ENCODE data around the gene GTF3C4.
A peak's percentile ranks its signal among the peaks of the same experiment; 100 is the strongest.

Gene GTF3C4, protein sequence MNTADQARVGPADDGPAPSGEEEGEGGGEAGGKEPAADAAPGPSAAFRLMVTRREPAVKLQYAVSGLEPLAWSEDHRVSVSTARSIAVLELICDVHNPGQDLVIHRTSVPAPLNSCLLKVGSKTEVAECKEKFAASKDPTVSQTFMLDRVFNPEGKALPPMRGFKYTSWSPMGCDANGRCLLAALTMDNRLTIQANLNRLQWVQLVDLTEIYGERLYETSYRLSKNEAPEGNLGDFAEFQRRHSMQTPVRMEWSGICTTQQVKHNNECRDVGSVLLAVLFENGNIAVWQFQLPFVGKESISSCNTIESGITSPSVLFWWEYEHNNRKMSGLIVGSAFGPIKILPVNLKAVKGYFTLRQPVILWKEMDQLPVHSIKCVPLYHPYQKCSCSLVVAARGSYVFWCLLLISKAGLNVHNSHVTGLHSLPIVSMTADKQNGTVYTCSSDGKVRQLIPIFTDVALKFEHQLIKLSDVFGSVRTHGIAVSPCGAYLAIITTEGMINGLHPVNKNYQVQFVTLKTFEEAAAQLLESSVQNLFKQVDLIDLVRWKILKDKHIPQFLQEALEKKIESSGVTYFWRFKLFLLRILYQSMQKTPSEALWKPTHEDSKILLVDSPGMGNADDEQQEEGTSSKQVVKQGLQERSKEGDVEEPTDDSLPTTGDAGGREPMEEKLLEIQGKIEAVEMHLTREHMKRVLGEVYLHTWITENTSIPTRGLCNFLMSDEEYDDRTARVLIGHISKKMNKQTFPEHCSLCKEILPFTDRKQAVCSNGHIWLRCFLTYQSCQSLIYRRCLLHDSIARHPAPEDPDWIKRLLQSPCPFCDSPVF
- 28.2 to 77.3 (median 58.0) reads per million in 9 experiments for total RNA-seq

DNA sequence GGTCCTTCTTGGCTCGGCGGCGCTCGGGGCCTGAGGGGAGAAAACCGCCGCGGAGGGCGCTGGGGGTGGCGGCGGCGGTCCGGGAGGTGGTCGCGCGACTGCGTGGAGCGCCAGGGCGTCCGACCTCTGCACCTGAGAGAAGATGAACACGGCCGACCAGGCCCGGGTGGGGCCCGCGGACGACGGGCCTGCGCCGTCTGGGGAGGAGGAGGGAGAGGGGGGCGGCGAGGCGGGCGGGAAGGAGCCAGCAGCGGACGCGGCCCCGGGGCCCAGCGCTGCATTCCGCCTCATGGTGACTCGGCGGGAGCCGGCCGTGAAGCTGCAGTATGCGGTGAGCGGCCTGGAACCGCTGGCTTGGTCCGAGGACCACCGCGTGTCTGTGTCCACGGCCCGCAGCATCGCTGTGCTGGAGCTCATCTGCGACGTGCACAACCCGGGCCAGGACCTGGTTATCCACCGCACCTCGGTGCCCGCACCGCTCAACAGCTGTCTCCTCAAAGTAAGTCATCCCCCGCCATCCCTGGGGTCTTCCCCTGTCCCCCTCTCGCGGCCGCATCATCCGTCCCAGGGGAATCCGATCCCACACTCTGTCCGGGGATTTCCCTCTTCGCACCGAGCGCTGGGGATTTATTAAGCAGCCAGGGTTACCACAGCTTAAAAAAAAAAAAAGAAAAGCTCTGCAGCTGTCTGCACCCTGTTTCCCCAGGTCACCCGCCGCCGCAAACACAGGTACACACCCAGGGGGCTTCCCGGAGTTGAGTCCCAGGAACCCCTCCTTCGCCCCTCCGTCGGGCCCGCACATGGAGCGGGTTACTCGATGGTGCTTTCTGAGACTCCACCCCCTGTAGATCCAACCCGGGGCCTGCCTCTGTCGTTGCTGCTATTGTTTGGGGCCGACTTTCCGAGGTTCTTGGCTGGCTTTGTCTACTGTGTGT lies at the start of gene GTF3C4:
Gene GTF3C4, plus strand, starts transcription at position 8 of the 935 bp plus-strand sequence. Its CDS starts 135 bp downstream, at position 143.
- H3K4me3 Mint-ChIP-seq = peak within 1 kb of the TSS; percentile 92 to 95
- ATAC-seq (replicated peaks) = peak; percentile 56
- no peaks in the 10 kb centered on the region for H3K9me3 Mint-ChIP-seq
- H3K4me1 Mint-ChIP-seq (ENCODE audit: low read depth in 2 of 2) = peaks cover 39 to 56% of the 10 kb centered on the region in 2 donors
- peak; percentile 54 to 70 (median 70) for DNase-seq
- peak within 1 kb of the TSS; percentile 96 to 98 for H3K27ac Mint-ChIP-seq
- peaks cover 21% of the 10 kb centered on the region for H3K36me3 Mint-ChIP-seq (ENCODE audit: insufficient read depth)
- H3K27me3 Mint-ChIP-seq = no peaks in the 10 kb centered on the region

- no peaks in the 10 kb centered on the region for H3K9me3 Mint-ChIP-seq
- peaks cover 2 to 3% of the 10 kb centered on the region in 2 donors for H3K4me1 Mint-ChIP-seq (ENCODE audit: low read depth in 2 of 2)
- peaks cover 52% of the 10 kb centered on the region for H3K36me3 Mint-ChIP-seq (ENCODE audit: insufficient read depth)
- no peak overlapping the region for H3K4me3 Mint-ChIP-seq
- no peak overlapping the region for H3K27ac Mint-ChIP-seq
- ATAC-seq (replicated peaks) (no peak), DNase-seq (no peak)
- no peaks in the 10 kb centered on the region for H3K27me3 Mint-ChIP-seq
Measured at GRCh38 chr9:132622159-132622558, 48.1 kb upstream of the GTF3C4 start.

GRCh38 chr9:132626285-132626684 lies 44.0 kb upstream of the GTF3C4 start:
- H3K36me3 Mint-ChIP-seq (ENCODE audit: insufficient read depth) = peaks cover 53% of the 10 kb centered on the region
- no peak overlapping the region for H3K27ac Mint-ChIP-seq
- ATAC-seq (replicated peaks) = no peak
- no peak overlapping the region for H3K4me3 Mint-ChIP-seq
- peaks cover 0 to 2% of the 10 kb centered on the region in 2 donors for H3K4me1 Mint-ChIP-seq (ENCODE audit: low read depth in 2 of 2)
- no peak for DNase-seq
- no peaks in the 10 kb centered on the region for H3K9me3 Mint-ChIP-seq
- H3K27me3 Mint-ChIP-seq = no peaks in the 10 kb centered on the region

DNA sequence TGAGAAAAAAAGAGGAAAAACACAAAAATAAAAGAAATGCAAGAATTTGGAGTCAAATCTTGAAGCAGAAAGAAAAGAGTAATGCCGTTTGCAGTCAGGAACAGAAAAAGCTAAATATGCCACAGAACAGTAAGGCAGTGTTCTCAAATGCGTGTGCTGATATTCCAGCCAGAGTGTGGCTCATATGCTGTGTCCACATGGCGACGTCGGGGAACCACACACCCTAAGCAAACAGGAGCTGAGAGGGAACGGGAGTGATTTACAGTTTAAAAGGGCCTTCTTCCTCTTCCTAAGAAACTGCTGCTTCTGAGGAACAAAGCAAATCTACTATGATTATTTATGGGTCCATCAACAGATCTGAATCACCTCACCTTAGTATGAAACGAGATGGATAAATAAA lies 43.2 kb upstream of the GTF3C4 start:
- Mint-ChIP-seq H3K4me1 (ENCODE audit: low read depth in 2 of 2) (peaks cover 0 to 2% of the 10 kb centered on the region in 2 donors), H3K9me3 (no peaks in the 10 kb centered on the region), H3K27ac (no peak overlapping the region), H3K27me3 (no peaks in the 10 kb centered on the region), H3K4me3 (no peak overlapping the region), H3K36me3 (ENCODE audit: insufficient read depth) (peaks cover 53% of the 10 kb centered on the region)
- DNase-seq (no peak), ATAC-seq (replicated peaks) (no peak)

GRCh38 chr9:132627594-132627993 lies 42.7 kb upstream of the GTF3C4 start:
- Mint-ChIP-seq H3K27ac (no peak overlapping the region), H3K4me1 (ENCODE audit: low read depth in 2 of 2) (peaks cover 0 to 2% of the 10 kb centered on the region in 2 donors), H3K36me3 (ENCODE audit: insufficient read depth) (peaks cover 53% of the 10 kb centered on the region), H3K4me3 (no peak overlapping the region), H3K9me3 (no peaks in the 10 kb centered on the region), H3K27me3 (no peaks in the 10 kb centered on the region)
- ATAC-seq (replicated peaks) (no peak), DNase-seq (no peak)

DNA sequence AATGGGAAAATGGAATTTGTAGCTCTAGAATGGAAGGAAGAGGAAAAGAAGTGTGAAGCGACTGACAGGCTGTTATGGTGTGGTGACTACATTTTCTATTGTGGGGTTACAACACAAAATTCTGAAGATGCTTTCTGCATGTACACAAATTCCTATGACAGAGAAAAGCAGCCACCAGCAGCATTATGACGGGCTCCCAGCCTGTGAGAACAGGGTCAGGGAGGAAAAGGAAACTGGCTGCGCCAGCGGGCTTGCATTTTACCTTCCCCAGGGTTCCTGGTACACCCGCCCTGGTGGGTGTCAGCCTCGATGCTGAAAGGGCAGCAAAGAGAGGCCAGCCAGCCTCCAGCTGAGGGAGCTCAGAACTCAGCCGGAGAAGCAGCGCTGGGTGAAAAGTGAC lies 41.5 kb upstream of the GTF3C4 start:
- peaks cover 47% of the 10 kb centered on the region for H3K36me3 Mint-ChIP-seq (ENCODE audit: insufficient read depth)
- H3K27me3 Mint-ChIP-seq = no peaks in the 10 kb centered on the region
- H3K4me1 Mint-ChIP-seq (ENCODE audit: low read depth in 2 of 2) = peaks cover 0 to 2% of the 10 kb centered on the region in 2 donors
- ATAC-seq (replicated peaks) (no peak), DNase-seq (no peak)
- H3K27ac Mint-ChIP-seq = no peak overlapping the region
- H3K9me3 Mint-ChIP-seq = no peaks in the 10 kb centered on the region
- no peak overlapping the region for H3K4me3 Mint-ChIP-seq

- Mint-ChIP-seq H3K27me3 (no peaks in the 10 kb centered on the region), H3K36me3 (ENCODE audit: insufficient read depth) (peaks cover 44% of the 10 kb centered on the region), H3K4me1 (ENCODE audit: low read depth in 2 of 2) (peaks cover 0 to 2% of the 10 kb centered on the region in 2 donors), H3K9me3 (no peaks in the 10 kb centered on the region), H3K4me3 (no peak overlapping the region), H3K27ac (no peak overlapping the region)
- ATAC-seq (replicated peaks) = no peak
- no peak for DNase-seq
Measured at GRCh38 chr9:132630116-132630515, 40.1 kb upstream of the GTF3C4 start.

DNA sequence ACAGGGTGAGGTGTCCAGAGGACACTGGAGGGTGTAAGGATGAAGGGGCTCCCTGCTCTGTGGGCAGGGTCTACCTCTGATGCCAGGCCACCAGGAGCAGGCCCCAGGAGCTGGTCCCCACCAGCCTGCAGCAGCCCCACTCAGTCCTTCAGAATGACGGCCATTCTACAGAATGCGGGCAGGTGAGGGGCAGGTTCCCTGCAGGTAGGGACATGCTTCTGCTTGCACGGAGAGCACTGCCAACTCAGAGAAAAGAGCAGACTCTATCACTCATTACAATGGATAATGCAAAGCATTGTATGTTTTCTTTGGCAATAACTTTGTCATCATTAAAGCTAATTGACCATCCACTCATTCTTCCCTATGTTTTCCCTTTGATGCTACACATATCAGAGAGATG lies 39.5 kb upstream of the GTF3C4 start:
- ATAC-seq (replicated peaks) (no peak), DNase-seq (no peak)
- no peak overlapping the region for H3K27ac Mint-ChIP-seq
- no peaks in the 10 kb centered on the region for H3K27me3 Mint-ChIP-seq
- peaks cover 41% of the 10 kb centered on the region for H3K36me3 Mint-ChIP-seq (ENCODE audit: insufficient read depth)
- H3K4me3 Mint-ChIP-seq = no peak overlapping the region
- no peaks in the 10 kb centered on the region for H3K9me3 Mint-ChIP-seq
- peaks cover 0 to 2% of the 10 kb centered on the region in 2 donors for H3K4me1 Mint-ChIP-seq (ENCODE audit: low read depth in 2 of 2)

DNA sequence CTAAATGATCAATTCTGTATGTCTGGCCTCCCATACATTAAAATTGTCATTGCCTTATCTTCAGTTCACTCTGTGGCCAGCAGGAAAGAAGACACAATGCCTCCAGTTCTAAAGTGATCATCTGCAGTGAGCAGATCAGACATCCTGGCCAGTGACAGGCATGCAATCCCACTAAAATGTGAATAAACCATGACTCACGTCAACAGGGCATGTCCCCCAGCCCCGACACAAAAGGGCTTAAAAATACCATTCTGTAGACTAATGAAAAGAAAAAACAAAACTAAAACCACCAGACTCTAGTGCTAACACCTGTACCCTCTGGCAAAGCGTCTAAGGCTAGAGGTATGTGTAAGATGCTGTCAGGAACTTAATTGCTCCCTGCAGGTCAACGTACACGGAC lies 39.0 kb upstream of the GTF3C4 start:
- H3K27me3 Mint-ChIP-seq = no peaks in the 10 kb centered on the region
- no peak for ATAC-seq (replicated peaks)
- no peak for DNase-seq
- no peak overlapping the region for H3K4me3 Mint-ChIP-seq
- no peak overlapping the region for H3K27ac Mint-ChIP-seq
- H3K36me3 Mint-ChIP-seq (ENCODE audit: insufficient read depth) = peaks cover 37% of the 10 kb centered on the region
- H3K4me1 Mint-ChIP-seq (ENCODE audit: low read depth in 2 of 2) = peaks cover 0 to under 1% of the 10 kb centered on the region in 2 donors
- H3K9me3 Mint-ChIP-seq = no peaks in the 10 kb centered on the region

DNA sequence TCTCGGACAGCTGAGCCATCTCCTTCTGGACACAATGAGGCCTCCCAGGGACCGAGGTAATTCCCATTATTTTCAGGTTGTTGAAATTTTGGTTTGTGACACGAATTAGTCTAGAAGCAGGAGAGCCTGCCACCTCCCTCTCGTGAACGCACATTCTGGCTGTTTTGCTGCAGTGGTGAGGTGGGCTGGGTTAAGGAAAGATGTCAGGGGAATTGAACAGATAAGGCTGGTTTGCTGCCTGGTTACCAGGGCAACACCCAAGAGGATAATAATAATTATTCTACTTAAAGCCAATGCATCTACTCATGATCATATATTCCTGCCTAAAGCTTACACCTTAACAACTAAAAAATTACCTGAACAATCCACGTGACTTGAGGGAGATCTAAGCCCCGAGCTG lies 38.6 kb upstream of the GTF3C4 start:
- H3K4me1 Mint-ChIP-seq (ENCODE audit: low read depth in 2 of 2) = no peaks in the 10 kb centered on the region
- no peaks in the 10 kb centered on the region for H3K27me3 Mint-ChIP-seq
- ATAC-seq (replicated peaks) (no peak), DNase-seq (no peak)
- H3K4me3 Mint-ChIP-seq = no peak overlapping the region
- H3K36me3 Mint-ChIP-seq (ENCODE audit: insufficient read depth) = peaks cover 33% of the 10 kb centered on the region
- H3K9me3 Mint-ChIP-seq = no peaks in the 10 kb centered on the region
- H3K27ac Mint-ChIP-seq = no peak overlapping the region

GRCh38 chr9:132632413-132633129 lies 37.7 kb upstream of the GTF3C4 start:
- Mint-ChIP-seq H3K9me3 (no peaks in the 10 kb centered on the region), H3K4me1 (ENCODE audit: low read depth in 2 of 2) (no peaks in the 10 kb centered on the region), H3K27ac (no peak overlapping the region), H3K27me3 (no peaks in the 10 kb centered on the region), H3K4me3 (no peak overlapping the region), H3K36me3 (ENCODE audit: insufficient read depth) (peaks cover 31% of the 10 kb centered on the region)
- ATAC-seq (replicated peaks) (no peak), DNase-seq (no peak)

- ATAC-seq (replicated peaks) = no peak
- DNase-seq = no peak
- H3K36me3 Mint-ChIP-seq (ENCODE audit: insufficient read depth) = peaks cover 24% of the 10 kb centered on the region
- peak overlapping the region in 1 of 2 donors; percentile 20 for H3K27ac Mint-ChIP-seq
- no peaks in the 10 kb centered on the region for H3K27me3 Mint-ChIP-seq
- H3K9me3 Mint-ChIP-seq = no peaks in the 10 kb centered on the region
- H3K4me1 Mint-ChIP-seq (ENCODE audit: low read depth in 2 of 2) = no peaks in the 10 kb centered on the region
- H3K4me3 Mint-ChIP-seq = no peak overlapping the region
Measured at GRCh38 chr9:132634327-132634726, 35.9 kb upstream of the GTF3C4 start.
